Right lobe of liver (tissue), 4 donors: ENCODE data around the gene USP44.

ENCODE experiments used
- CTCF ChIP-seq, 4 donors: fragments of 200-600 bp in 3 of 4; fragments of 450-650 bp in 1 of 4; IDR thresholded peaks; one replicate each; pipeline versions ENCODE4 v1.5.1 to v1.8.0; 2016 to 2022; ENCODE audit warnings: antibody characterized with exemption in 4 of 4, mild to moderate bottlenecking in 2 of 4
- POLR2A ChIP-seq: fragments of 450-650 bp; IDR thresholded peaks from one replicate; pipeline ENCODE4 v1.6.1; 2017; ENCODE audit warnings: antibody characterized with exemption, mild to moderate bottlenecking
- donor health status: DM: no; HTN: no; CAD: no.
- donor health status: DM: no; HTN: no; CAD: no.
- donor health status: DM: no; HTN: yes; CAD: no.

- TF ChIP-seq CTCF (IDR thresholded peaks at IDR 0.05) (no peak), POLR2A (no peak)
Measured at GRCh38 chr12:95543305-95543704, 8.0 kb downstream of the USP44 start.
